ENCODE data around the gene SHPK.

GRCh38 chr17:3610523-3610922 is 25.5 kb downstream of the SHPK start:
- TF ChIP-seq CTCF (IDR thresholded peaks at IDR 0.05) (no peak), POLR2A (IDR thresholded peaks at IDR 0.05) (no peak)
